HG03457 (cell line): ENCODE measurements around the gene GHR.

ENCODE experiments used
- ATAC-seq: cut with Tn5 transposase; IDR thresholded peaks from one replicate; pipeline ENCODE4 v1.9.1; 2021; ENCODE audit warnings: moderate number of reproducible peaks; ENCODE audit not compliant: unreplicated experiment

Gene GHR

DNA sequence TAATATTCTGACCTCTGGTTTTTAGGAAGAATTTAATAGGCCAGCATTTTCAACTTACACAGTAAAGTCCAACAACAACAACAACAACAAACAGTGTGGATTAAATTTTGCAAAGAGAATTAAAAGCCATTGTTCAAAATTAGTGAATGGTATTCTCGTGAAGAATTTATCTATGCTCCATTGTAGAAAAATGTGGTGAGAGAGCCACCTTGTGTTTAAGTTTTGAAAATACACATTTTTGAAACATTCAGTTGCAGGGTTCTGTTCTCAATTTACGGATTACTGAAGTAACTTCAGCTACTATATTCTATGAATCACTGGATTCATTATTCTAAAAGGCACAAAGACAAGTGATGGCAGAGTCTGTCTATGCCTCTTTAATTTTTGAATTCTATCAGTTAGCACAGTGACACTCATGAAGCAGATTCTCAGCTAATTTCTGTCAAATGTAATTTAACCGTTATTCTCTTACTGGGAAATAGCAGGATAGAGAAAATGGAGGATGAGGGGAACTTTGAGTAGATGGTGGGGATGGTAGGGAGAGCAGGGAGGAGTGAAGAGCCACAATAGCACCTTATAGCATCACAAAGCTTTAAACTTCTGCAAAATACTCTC is 344.4 kb downstream of the GHR start:
- ATAC-seq: no peak

DNA sequence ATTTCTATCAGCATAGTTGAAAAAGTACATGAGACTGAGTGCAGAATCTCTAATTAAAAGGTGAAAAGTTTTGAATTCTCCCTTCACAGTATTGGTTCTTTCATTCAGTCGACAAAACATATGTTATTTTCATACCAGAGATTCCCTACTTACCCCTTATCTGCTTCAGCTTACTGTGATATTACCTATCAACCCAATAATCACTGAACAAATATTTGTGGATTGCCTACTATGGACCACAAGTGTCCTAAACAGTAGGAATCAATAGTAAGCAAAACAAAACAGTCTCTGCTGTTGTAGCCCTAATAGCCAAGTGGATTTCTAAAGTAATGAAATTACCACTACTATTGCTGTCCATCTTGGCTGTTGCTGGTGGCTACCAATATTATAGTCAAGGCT is 344.9 kb downstream of the GHR start:
- ATAC-seq: no peak

DNA sequence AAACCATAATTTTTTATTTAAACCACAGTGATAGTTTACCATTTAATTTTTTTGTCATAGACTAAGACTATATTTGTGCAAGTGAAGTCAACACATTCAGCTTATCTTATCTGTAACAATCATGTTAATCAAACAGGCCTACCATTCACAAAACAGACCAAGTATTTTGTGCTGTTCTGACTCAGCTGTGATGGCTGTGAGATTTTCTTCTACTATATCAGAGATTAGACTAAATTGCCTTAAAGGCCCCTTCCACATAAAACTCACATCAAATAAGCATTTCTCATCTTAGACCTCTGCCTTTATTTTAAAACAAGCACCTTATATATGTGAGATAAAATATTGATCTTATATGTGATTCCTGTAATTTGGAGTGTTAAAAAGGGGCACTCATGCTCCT is 346.8 kb downstream of the GHR start:
- no peak for ATAC-seq
